ENCODE data around the gene ACER2. TPM values are rescaled to one million over a fixed set of nuclear protein-coding genes. Genes with fewer than 3 reads are reported as not detected.

Gene ACER2
- total and polyA plus RNA-seq, 2 donors (not counting 1 experiment from before 2014, with no cell fraction given), result 1.2 to 4.5 TPM

GRCh38 chr9:19416143-19416542 is 7.3 kb downstream of the ACER2 start:
- peak; percentile 8 to 75 for DNase-seq (ENCODE audit: low read depth in 2 of 2)
- Histone ChIP-seq H3K36me3 (ENCODE audit: control insufficient read depth, insufficient read depth, low read length) (no peaks in the 10 kb centered on the region), H3K79me2 (ENCODE audit: control insufficient read depth, insufficient read depth, low read length) (no peaks in the 10 kb centered on the region), H2AFZ (ENCODE audit: low read length) (no peak overlapping the region), H4K20me1 (ENCODE audit: control insufficient read depth, extremely low read depth, insufficient read depth, low read length) (no peaks in the 10 kb centered on the region), H3K9ac (ENCODE audit: insufficient read depth, low read length) (no peak overlapping the region), H3K4me2 (ENCODE audit: extremely low read depth, insufficient read depth, low read length) (no peak overlapping the region), H3K4me1 (ENCODE audit: control insufficient read depth, extremely low read depth, insufficient read depth, low read length) (no peaks in the 10 kb centered on the region), H3K9me3 (ENCODE audit: control insufficient read depth, insufficient read depth, low read depth, low read length) (no peaks in the 10 kb centered on the region), H3K4me3 (replicated peaks in 1 of 4; ENCODE audit: control extremely low read depth in 1 of 4, insufficient read depth in 1 of 4, low read depth in 3 of 4, low read length in 4 of 4) (no peak overlapping the region), H3K27ac (ENCODE audit: insufficient read depth, low read length) (no peak overlapping the region), H3K27me3 (ENCODE audit: control insufficient read depth, insufficient read depth, low read length) (no peaks in the 10 kb centered on the region)
- TF ChIP-seq EZH2 (IDR thresholded peaks at IDR 0.05; ENCODE audit: low read length, missing control alignments) (no peak), CTCF (conservative IDR thresholded peaks at IDR 0.05 in 1 of 2, IDR thresholded peaks at IDR 0.05 in 1 of 2; ENCODE audit: low read depth in 1 of 2, low read length in 2 of 2) (no peak)

- no peak overlapping the region for H2AFZ ChIP-seq (ENCODE audit: low read length)
- no peak overlapping the region for H3K9ac ChIP-seq (ENCODE audit: insufficient read depth, low read length)
- H3K27ac ChIP-seq (ENCODE audit: insufficient read depth, low read length), result no peak overlapping the region
- H3K4me1 ChIP-seq (ENCODE audit: control insufficient read depth, extremely low read depth, insufficient read depth, low read length), result no peaks in the 10 kb centered on the region
- no peak overlapping the region for H3K4me3 ChIP-seq (replicated peaks in 1 of 4; ENCODE audit: control extremely low read depth in 1 of 4, insufficient read depth in 1 of 4, low read depth in 3 of 4, low read length in 4 of 4)
- no peaks in the 10 kb centered on the region for H3K9me3 ChIP-seq (ENCODE audit: control insufficient read depth, insufficient read depth, low read depth, low read length)
- no peaks in the 10 kb centered on the region for H4K20me1 ChIP-seq (ENCODE audit: control insufficient read depth, extremely low read depth, insufficient read depth, low read length)
- H3K4me2 ChIP-seq (ENCODE audit: extremely low read depth, insufficient read depth, low read length), result no peak overlapping the region
- no peaks in the 10 kb centered on the region for H3K36me3 ChIP-seq (ENCODE audit: control insufficient read depth, insufficient read depth, low read length)
- H3K79me2 ChIP-seq (ENCODE audit: control insufficient read depth, insufficient read depth, low read length), result no peaks in the 10 kb centered on the region
- no peak for TF ChIP-seq EZH2 (IDR thresholded peaks at IDR 0.05; ENCODE audit: low read length, missing control alignments)
- TF ChIP-seq CTCF (conservative IDR thresholded peaks at IDR 0.05 in 1 of 2, IDR thresholded peaks at IDR 0.05 in 1 of 2; ENCODE audit: low read depth in 1 of 2, low read length in 2 of 2), result no peak
- H3K27me3 ChIP-seq (ENCODE audit: control insufficient read depth, insufficient read depth, low read length), result no peaks in the 10 kb centered on the region
- no peak for DNase-seq (ENCODE audit: low read depth in 2 of 2)
Measured at GRCh38 chr9:19420877-19421276, 12.1 kb downstream of the ACER2 start.

- H3K9ac ChIP-seq (ENCODE audit: insufficient read depth, low read length), result no peak overlapping the region
- no peaks in the 10 kb centered on the region for H3K79me2 ChIP-seq (ENCODE audit: control insufficient read depth, insufficient read depth, low read length)
- no peak overlapping the region for H3K4me3 ChIP-seq (replicated peaks in 1 of 4; ENCODE audit: control extremely low read depth in 1 of 4, insufficient read depth in 1 of 4, low read depth in 3 of 4, low read length in 4 of 4)
- no peak overlapping the region for H2AFZ ChIP-seq (ENCODE audit: low read length)
- H4K20me1 ChIP-seq (ENCODE audit: control insufficient read depth, extremely low read depth, insufficient read depth, low read length), result no peaks in the 10 kb centered on the region
- H3K27ac ChIP-seq (ENCODE audit: insufficient read depth, low read length), result no peak overlapping the region
- H3K4me2 ChIP-seq (ENCODE audit: extremely low read depth, insufficient read depth, low read length), result no peak overlapping the region
- no peaks in the 10 kb centered on the region for H3K4me1 ChIP-seq (ENCODE audit: control insufficient read depth, extremely low read depth, insufficient read depth, low read length)
- no peaks in the 10 kb centered on the region for H3K9me3 ChIP-seq (ENCODE audit: control insufficient read depth, insufficient read depth, low read depth, low read length)
- DNase-seq (ENCODE audit: low read depth in 2 of 2), result no peak
- no peak for TF ChIP-seq CTCF (conservative IDR thresholded peaks at IDR 0.05 in 1 of 2, IDR thresholded peaks at IDR 0.05 in 1 of 2; ENCODE audit: low read depth in 1 of 2, low read length in 2 of 2)
- TF ChIP-seq EZH2 (IDR thresholded peaks at IDR 0.05; ENCODE audit: low read length, missing control alignments), result no peak
- no peaks in the 10 kb centered on the region for H3K27me3 ChIP-seq (ENCODE audit: control insufficient read depth, insufficient read depth, low read length)
- H3K36me3 ChIP-seq (ENCODE audit: control insufficient read depth, insufficient read depth, low read length), result no peaks in the 10 kb centered on the region
Measured at GRCh38 chr9:19423163-19423562, 14.4 kb downstream of the ACER2 start.

All from fibroblast of lung (primary cell).